GM13976 (cell line): ENCODE measurements around the gene CEBPE.

Source experiments
- DNase-seq: peaks from one replicate; pipeline ENCODE4 v3.0.0; 2012; ENCODE audit warnings: low spot score
- in situ Hi-C: fragments of 300-500 bp; cut with MboI; formaldehyde crosslinking; loops from one replicate; pipeline ENCODE4 v1.12.0; 2022; ENCODE audit warnings: low sequenced_read_pairs, mixed read lengths, inconsistent platforms; ENCODE audit not compliant: unreplicated experiment
- TF ChIP-seq, protein P1 (sequence below): IDR thresholded peaks from 2 replicates; pipeline ENCODE4 v1.5.1; 2012; ENCODE audit warnings: borderline replicate concordance, mild to moderate bottlenecking; ENCODE audit not compliant: insufficient read depth; ENCODE audit errors: extremely low read depth, missing control alignments, control extremely low read depth

The CEBPE gene

GRCh38 chr14:23146351-23146910 lies 27.4 kb upstream of the CEBPE start:
- TF ChIP-seq, protein P1, sequence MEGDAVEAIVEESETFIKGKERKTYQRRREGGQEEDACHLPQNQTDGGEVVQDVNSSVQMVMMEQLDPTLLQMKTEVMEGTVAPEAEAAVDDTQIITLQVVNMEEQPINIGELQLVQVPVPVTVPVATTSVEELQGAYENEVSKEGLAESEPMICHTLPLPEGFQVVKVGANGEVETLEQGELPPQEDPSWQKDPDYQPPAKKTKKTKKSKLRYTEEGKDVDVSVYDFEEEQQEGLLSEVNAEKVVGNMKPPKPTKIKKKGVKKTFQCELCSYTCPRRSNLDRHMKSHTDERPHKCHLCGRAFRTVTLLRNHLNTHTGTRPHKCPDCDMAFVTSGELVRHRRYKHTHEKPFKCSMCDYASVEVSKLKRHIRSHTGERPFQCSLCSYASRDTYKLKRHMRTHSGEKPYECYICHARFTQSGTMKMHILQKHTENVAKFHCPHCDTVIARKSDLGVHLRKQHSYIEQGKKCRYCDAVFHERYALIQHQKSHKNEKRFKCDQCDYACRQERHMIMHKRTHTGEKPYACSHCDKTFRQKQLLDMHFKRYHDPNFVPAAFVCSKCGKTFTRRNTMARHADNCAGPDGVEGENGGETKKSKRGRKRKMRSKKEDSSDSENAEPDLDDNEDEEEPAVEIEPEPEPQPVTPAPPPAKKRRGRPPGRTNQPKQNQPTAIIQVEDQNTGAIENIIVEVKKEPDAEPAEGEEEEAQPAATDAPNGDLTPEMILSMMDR = no peak
- DNase-seq = no peak
- in situ Hi-C loops = no loop called here

DNA sequence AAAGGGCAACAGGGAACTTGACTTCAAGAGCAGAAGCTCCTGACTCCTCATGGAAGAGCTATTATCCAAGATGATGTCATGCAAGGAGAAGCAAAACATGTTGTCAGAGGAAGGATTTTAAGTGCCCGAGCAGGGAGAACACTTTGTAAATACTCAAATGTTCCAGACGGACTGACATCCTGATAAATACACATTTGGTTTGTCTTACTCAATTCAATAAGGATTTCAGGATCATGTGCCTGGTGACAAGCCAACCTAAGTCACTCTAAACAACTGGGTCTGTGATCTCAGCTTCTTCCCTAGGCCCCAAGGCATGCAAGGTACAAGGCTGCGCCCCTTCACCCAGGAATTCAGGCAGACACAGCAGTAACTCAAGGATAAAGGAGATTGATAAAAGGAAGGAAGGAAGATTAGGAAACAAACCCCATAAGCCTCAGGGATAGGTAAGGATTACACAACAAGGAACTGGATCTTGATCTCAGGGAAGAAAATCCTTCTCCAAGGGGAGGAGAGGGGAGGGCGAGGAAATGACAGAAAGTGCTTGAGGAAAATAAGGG lies 26.8 kb upstream of the CEBPE start:
- TF ChIP-seq, protein P1 = no peak
- in situ Hi-C loops = no loop called here
- DNase-seq = no peak

DNA sequence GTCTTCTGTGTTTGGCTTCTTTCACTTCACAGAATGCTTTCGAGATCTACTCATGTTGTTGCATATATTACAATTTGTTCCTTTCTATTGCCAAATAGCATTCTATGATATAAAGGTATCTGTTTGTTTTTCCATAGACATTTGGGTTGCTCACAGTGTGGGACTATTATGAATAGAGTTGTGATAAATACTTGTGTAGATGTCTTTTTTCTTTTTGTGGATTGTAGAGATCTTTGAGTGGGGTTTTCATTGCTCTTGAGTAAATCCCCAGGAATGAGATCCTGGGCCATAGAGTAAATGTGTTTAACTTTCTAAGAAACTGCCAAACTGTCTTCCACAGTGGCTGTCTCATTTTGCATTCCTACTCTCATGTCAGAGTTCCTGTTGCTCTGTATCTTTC lies 24.9 kb upstream of the CEBPE start:
- TF ChIP-seq, protein P1 = no peak
- no peak for DNase-seq
- in situ Hi-C loops = no loop called here

GRCh38 chr14:23142826-23143225 lies 23.8 kb upstream of the CEBPE start:
- in situ Hi-C loops = no loop called here
- TF ChIP-seq, protein P1 = no peak

DNA sequence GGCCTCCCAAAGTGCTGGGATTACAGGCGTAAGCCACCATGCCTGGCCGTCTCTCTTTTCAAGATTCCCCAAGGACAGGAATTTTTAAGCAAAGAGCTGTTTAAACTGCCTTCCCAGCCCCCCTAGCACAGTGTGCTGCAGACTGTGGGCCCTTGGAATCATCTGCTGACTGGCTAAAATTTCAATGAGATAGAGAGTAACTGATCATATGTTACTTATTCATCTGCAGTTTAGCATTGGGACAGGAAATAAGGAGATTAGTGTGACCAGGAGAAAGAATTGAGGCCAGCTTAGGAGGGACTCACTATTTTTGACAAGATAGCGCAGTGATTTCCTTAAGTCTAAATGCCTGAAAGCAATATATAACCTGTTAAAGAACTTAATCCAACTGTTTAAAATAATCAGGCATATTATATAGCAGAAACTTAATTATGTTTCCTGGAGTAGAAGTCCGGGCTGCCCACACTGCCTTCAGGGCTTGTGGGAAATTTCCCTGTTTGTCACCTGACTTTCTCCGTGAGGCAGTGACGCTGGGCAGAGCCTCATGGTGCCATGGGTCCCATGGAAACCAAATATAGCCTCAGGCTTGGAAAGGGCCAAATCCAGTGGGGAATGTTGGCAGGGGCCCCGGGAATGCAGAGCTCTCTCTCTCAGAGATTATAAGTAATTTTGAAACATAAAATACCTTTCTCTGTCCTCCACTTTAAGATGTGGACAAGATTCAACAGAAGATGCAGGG lies 22.8 kb upstream of the CEBPE start:
- DNase-seq = no peak
- in situ Hi-C loops = no loop called here
- TF ChIP-seq, protein P1 = no peak

More at GRCh38 chr14:23142826-23143225, 23.8 kb upstream of the CEBPE start:
- DNase-seq = no peak

DNA sequence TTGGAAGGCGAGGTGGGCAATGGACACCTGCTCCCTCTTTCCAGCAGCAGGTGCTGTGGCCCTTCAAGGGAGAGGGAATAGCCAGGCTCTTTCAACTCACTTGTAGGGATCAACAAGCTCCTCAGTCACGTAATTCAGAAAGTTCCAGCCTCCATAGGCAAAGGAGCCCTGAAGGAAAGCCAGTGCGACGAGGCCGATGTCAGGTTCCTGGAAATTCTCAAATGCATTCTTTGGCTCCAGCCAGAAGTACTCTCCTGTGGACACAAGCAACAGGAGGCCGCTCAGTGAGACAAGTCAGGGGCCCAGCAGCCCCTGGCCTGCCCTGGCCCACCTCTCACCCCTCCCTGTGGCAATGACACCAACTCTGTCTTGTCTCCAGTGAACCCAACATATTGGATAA lies 21.3 kb upstream of the CEBPE start:
- in situ Hi-C loops = no loop called here
- TF ChIP-seq, protein P1 = no peak
- no peak for DNase-seq
